HG03095 (cell line): Measurements from ENCODE around the gene ABHD15.

Experiments
- ATAC-seq: cut with Tn5 transposase; IDR thresholded peaks from one replicate; pipeline ENCODE4 v1.9.1; 2021; ENCODE audit warnings: moderate library complexity; ENCODE audit not compliant: unreplicated experiment

ABHD15 gene

GRCh38 chr17:29546085-29546484 is 20.8 kb downstream of the ABHD15 start:
- no peak for ATAC-seq

DNA sequence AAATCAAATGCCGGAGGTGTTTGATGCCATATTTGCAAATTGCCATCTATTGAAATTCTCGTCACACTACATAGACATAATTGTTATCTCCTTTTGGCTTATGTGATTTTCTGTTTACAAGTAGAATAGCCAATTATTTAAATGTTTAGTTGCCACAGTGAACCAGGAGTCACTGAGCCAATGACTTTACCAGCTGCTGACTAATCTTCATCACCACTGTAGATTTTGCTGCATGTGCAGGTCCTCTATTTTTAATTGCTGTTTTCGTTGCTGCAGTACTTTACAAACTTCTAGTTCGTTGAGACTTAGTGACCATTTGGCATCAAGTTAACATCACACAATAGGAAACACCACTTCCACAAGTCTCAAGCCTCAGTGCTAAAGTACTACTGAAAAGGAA is 22.8 kb downstream of the ABHD15 start:
- ATAC-seq = no peak

GRCh38 chr17:29533976-29534375 is 32.9 kb downstream of the ABHD15 start:
- ATAC-seq = no peak

GRCh38 chr17:29526322-29526721 is 40.5 kb downstream of the ABHD15 start:
- ATAC-seq = no peak

- ATAC-seq = no peak
Observed at GRCh38 chr17:29524692-29525091, 42.1 kb downstream of the ABHD15 start.

GRCh38 chr17:29518359-29518758 is 48.5 kb downstream of the ABHD15 start:
- no peak for ATAC-seq

GRCh38 chr17:29514792-29515191 is 52.0 kb downstream of the ABHD15 start:
- no peak for ATAC-seq

- no peak for ATAC-seq
Observed at GRCh38 chr17:29510953-29511352, 55.9 kb downstream of the ABHD15 start.
